SJSA1 (cell line): ENCODE measurements around the gene SAYSD1. TPM values are rescaled to one million over a fixed set of nuclear protein-coding genes. Genes with fewer than 3 reads are reported as not detected.

Experiments
- DNase-seq, 2 experiments: peaks; one replicate each; pipeline ENCODE4 v3.0.0-alpha.2; 2015 to 2020; ENCODE audit warnings: low spot score in 2 of 2, low read depth in 1 of 2
- H3K27ac ChIP-seq: fragments of 250-450 bp; sonication (Bioruptor Pico); 2 replicates; pipeline ENCODE4 v1.5.1; 2020; ENCODE audit warnings: mild to moderate bottlenecking, moderate library complexity
- H3K27me3 ChIP-seq: fragments of 250-450 bp; sonication (Bioruptor Pico); replicated peaks from 2 replicates; pipeline ENCODE4 v1.5.1; 2020; ENCODE audit warnings: mild to moderate bottlenecking, moderate library complexity
- H3K36me3 ChIP-seq: fragments of 250-450 bp; sonication (Bioruptor Pico); 2 replicates; pipeline ENCODE4 v1.5.1; 2020; ENCODE audit warnings: mild to moderate bottlenecking
- H3K4me1 ChIP-seq: fragments of 250-450 bp; sonication (Bioruptor Pico); replicated peaks from 2 replicates; pipeline ENCODE4 v1.6.1; 2021; ENCODE audit warnings: mild to moderate bottlenecking
- H3K4me3 ChIP-seq: fragments of 250-450 bp; sonication (Bioruptor Pico); 2 replicates; pipeline ENCODE4 v1.5.1; 2020; ENCODE audit warnings: mild to moderate bottlenecking
- H3K9me3 ChIP-seq: fragments of 250-450 bp; sonication (Bioruptor Pico); replicated peaks from 2 replicates; pipeline ENCODE4 v1.5.1; 2020; ENCODE audit warnings: mild to moderate bottlenecking
- total RNA-seq: library from RNA; depleted of rRNA; stranded (reverse); fragments of >200 nt; shearing (Covaris generic); gene quantifications from 2 replicates; pipeline ENCODE4 v1.2.3, GENCODE V29; 2014

Gene SAYSD1
- total RNA-seq, 1 experiment from 2014 or later = 15.8 TPM

- no peak for DNase-seq
- no peaks in the 10 kb centered on the region for H3K9me3 ChIP-seq
- no peak overlapping the region for H3K4me3 ChIP-seq
- H3K27me3 ChIP-seq = peaks cover 6% of the 10 kb centered on the region
- no peak overlapping the region for H3K27ac ChIP-seq
- H3K4me1 ChIP-seq = no peaks in the 10 kb centered on the region
- no peaks in the 10 kb centered on the region for H3K36me3 ChIP-seq
These were observed 34.6 kb downstream of the SAYSD1 start for GRCh38 chr6:39080246-39080875.

GRCh38 chr6:39079197-39080125, 35.5 kb downstream of the SAYSD1 start:
- Histone ChIP-seq H3K4me3 (no peak overlapping the region), H3K27me3 (peaks cover 4% of the 10 kb centered on the region; the same call in 1 of the 2 replicates), H3K4me1 (no peaks in the 10 kb centered on the region), H3K9me3 (no peaks in the 10 kb centered on the region), H3K36me3 (no peaks in the 10 kb centered on the region), H3K27ac (no peak overlapping the region)
- DNase-seq = no peak

GRCh38 chr6:39078695-39079094, 36.3 kb downstream of the SAYSD1 start:
- DNase-seq = no peak
- H3K9me3 ChIP-seq = no peaks in the 10 kb centered on the region
- H3K27me3 ChIP-seq = peaks cover 4% of the 10 kb centered on the region; the same call in 1 of the 2 replicates
- no peaks in the 10 kb centered on the region for H3K4me1 ChIP-seq
- H3K36me3 ChIP-seq = no peaks in the 10 kb centered on the region
- no peak overlapping the region for H3K4me3 ChIP-seq
- no peak overlapping the region for H3K27ac ChIP-seq

GRCh38 chr6:39077882-39078594, 36.9 kb downstream of the SAYSD1 start:
- Histone ChIP-seq H3K4me1 (no peaks in the 10 kb centered on the region), H3K36me3 (no peaks in the 10 kb centered on the region), H3K9me3 (no peaks in the 10 kb centered on the region), H3K27ac (no peak overlapping the region), H3K4me3 (no peak overlapping the region), H3K27me3 (peaks cover 1% of the 10 kb centered on the region)
- DNase-seq = no peak

GRCh38 chr6:39076623-39077535, 38.1 kb downstream of the SAYSD1 start:
- Histone ChIP-seq H3K9me3 (no peaks in the 10 kb centered on the region), H3K27me3 (no peaks in the 10 kb centered on the region; the same call in 1 of the 2 replicates), H3K36me3 (no peaks in the 10 kb centered on the region), H3K4me3 (no peak overlapping the region), H3K4me1 (no peaks in the 10 kb centered on the region), H3K27ac (no peak overlapping the region)
- DNase-seq = peak in 1 of 2 experiments; percentile 25

GRCh38 chr6:39075807-39076622, 39.0 kb downstream of the SAYSD1 start:
- Histone ChIP-seq H3K27ac (no peak overlapping the region), H3K36me3 (no peaks in the 10 kb centered on the region), H3K9me3 (no peaks in the 10 kb centered on the region), H3K4me1 (no peaks in the 10 kb centered on the region), H3K4me3 (no peak overlapping the region), H3K27me3 (peaks cover 3% of the 10 kb centered on the region; the same call in 1 of the 2 replicates)
- DNase-seq = peak in 1 of 2 experiments; percentile 32

- peaks cover 3% of the 10 kb centered on the region; the same call in 1 of the 2 replicates for H3K27me3 ChIP-seq
- DNase-seq = peak in 1 of 2 experiments; percentile 30
- H3K36me3 ChIP-seq = no peaks in the 10 kb centered on the region
- H3K27ac ChIP-seq = no peak overlapping the region
- H3K9me3 ChIP-seq = no peaks in the 10 kb centered on the region
- H3K4me1 ChIP-seq = no peaks in the 10 kb centered on the region
- H3K4me3 ChIP-seq = no peak overlapping the region
These were observed 39.8 kb downstream of the SAYSD1 start for GRCh38 chr6:39075010-39075686.

GRCh38 chr6:39074486-39074885, 40.5 kb downstream of the SAYSD1 start:
- H3K9me3 ChIP-seq = no peaks in the 10 kb centered on the region
- H3K36me3 ChIP-seq = no peaks in the 10 kb centered on the region
- DNase-seq = peak in 1 of 2 experiments; percentile 25
- H3K4me3 ChIP-seq = no peak overlapping the region
- peaks cover 6% of the 10 kb centered on the region; the same call in 1 of the 2 replicates for H3K27me3 ChIP-seq
- H3K27ac ChIP-seq = no peak overlapping the region
- H3K4me1 ChIP-seq = no peaks in the 10 kb centered on the region

- H3K4me3 ChIP-seq = no peak overlapping the region
- H3K27me3 ChIP-seq = peaks cover 6% of the 10 kb centered on the region; the same call in 1 of the 2 replicates
- no peaks in the 10 kb centered on the region for H3K4me1 ChIP-seq
- no peak overlapping the region for H3K27ac ChIP-seq
- DNase-seq = peak in 1 of 2 experiments; percentile 24
- no peaks in the 10 kb centered on the region for H3K36me3 ChIP-seq
- no peaks in the 10 kb centered on the region for H3K9me3 ChIP-seq
These were observed 41.3 kb downstream of the SAYSD1 start for GRCh38 chr6:39073471-39074355.

GRCh38 chr6:39072830-39073229, 42.2 kb downstream of the SAYSD1 start:
- no peaks in the 10 kb centered on the region for H3K36me3 ChIP-seq
- peaks cover 8% of the 10 kb centered on the region for H3K27me3 ChIP-seq
- DNase-seq = no peak
- no peak overlapping the region for H3K27ac ChIP-seq
- no peak overlapping the region for H3K4me3 ChIP-seq
- no peaks in the 10 kb centered on the region for H3K4me1 ChIP-seq
- no peaks in the 10 kb centered on the region for H3K9me3 ChIP-seq

GRCh38 chr6:39068391-39068790, 46.6 kb downstream of the SAYSD1 start:
- H3K4me1 ChIP-seq = no peaks in the 10 kb centered on the region
- no peak for DNase-seq
- H3K36me3 ChIP-seq = no peaks in the 10 kb centered on the region
- H3K27me3 ChIP-seq = peaks cover 19% of the 10 kb centered on the region
- no peak overlapping the region for H3K27ac ChIP-seq
- H3K4me3 ChIP-seq = no peak overlapping the region
- no peaks in the 10 kb centered on the region for H3K9me3 ChIP-seq
